Measurements from ENCODE around the gene DYDC1.

DYDC1 gene

GRCh38 chr10:80289451-80290287, 66.9 kb downstream of the DYDC1 start, which contains the start of gene MAT1A:
Gene MAT1A, minus strand, starts transcription at chr10:80289658. Its CDS starts 235 bp downstream, at chr10:80289423.
- DNase-seq = no peak
- H3K4me1 ChIP-seq (ENCODE audit: control insufficient read depth, insufficient read depth, low read length, poor library complexity, severe bottlenecking) = no peaks in the 10 kb centered on the region
- no peak within 1 kb of the TSS for H3K27ac ChIP-seq (ENCODE audit: insufficient read depth, low read length, poor library complexity, severe bottlenecking)
- no peak within 1 kb of the TSS for H3K4me3 ChIP-seq (ENCODE audit: insufficient read depth, low read depth, low read length, poor library complexity, severe bottlenecking)
- no peaks in the 10 kb centered on the region for H3K36me3 ChIP-seq (ENCODE audit: control insufficient read depth, insufficient read depth, low read length)
- H3K9me3 ChIP-seq (ENCODE audit: control insufficient read depth, low read length) = no peaks in the 10 kb centered on the region
- H3K27me3 ChIP-seq (replicated peaks; ENCODE audit: control insufficient read depth, insufficient read depth, low read length, poor library complexity, severe bottlenecking) = peaks cover 4% of the 10 kb centered on the region

- no peak overlapping the region for H3K4me3 ChIP-seq (ENCODE audit: insufficient read depth, low read depth, low read length, poor library complexity, severe bottlenecking)
- H3K27me3 ChIP-seq (replicated peaks; ENCODE audit: control insufficient read depth, insufficient read depth, low read length, poor library complexity, severe bottlenecking) = peaks cover 4% of the 10 kb centered on the region
- H3K36me3 ChIP-seq (ENCODE audit: control insufficient read depth, insufficient read depth, low read length) = no peaks in the 10 kb centered on the region
- no peak overlapping the region for H3K27ac ChIP-seq (ENCODE audit: insufficient read depth, low read length, poor library complexity, severe bottlenecking)
- no peaks in the 10 kb centered on the region for H3K9me3 ChIP-seq (ENCODE audit: control insufficient read depth, low read length)
- DNase-seq = no peak
- H3K4me1 ChIP-seq (ENCODE audit: control insufficient read depth, insufficient read depth, low read length, poor library complexity, severe bottlenecking) = no peaks in the 10 kb centered on the region
These were observed 67.7 kb downstream of the DYDC1 start for GRCh38 chr10:80288849-80289248.

Measured in effector memory CD4-positive, alpha-beta T cell (primary cell).